ENCODE results near the gene ACSBG1.
"Not testable (repeated sequence)": the region's sequence is repeated elsewhere in the genome, so short reads cannot be mapped to it uniquely, and the experiment has no call there.

The ACSBG1 gene

DNA sequence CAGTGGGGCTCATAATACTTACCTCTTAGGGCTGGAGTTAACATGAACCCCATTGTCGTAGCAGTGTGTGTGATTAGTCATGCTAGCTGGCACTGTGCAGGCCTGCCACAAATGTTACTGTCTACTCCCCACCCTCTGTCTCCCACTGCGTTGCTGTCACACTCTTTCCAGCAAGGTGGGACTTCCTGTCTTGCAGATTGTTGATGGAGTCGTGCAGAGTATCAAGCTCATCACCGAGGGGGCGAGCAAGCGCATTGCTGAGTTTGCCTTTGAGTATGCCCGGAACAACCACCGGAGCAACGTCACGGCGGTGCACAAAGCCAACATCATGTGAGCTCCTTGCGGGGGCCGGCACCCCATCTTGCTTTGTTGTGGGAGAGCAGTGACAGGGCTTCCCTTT is 72.3 kb downstream of the ACSBG1 start:
- no peak for DNase-seq

DNA sequence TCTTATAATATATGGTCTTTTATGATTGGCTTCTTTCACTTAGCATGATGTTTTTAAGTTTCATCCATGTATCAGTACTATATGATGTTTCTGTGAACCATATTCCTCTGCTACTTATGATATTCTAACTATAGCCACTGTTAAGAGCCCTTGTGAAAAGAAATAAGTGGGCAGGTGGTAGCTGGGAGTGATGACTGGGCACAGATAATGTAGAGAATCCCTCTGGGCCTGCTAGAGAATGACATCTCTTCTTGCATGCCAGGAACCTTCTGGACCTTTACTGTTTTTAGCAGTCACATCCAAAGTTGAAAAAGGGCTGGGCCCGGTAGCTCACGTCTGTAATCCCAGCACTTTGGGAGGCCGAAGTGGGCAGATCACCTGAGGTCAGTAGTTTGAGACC is 75.0 kb downstream of the ACSBG1 start:
- DNase-seq: no peak

DNA sequence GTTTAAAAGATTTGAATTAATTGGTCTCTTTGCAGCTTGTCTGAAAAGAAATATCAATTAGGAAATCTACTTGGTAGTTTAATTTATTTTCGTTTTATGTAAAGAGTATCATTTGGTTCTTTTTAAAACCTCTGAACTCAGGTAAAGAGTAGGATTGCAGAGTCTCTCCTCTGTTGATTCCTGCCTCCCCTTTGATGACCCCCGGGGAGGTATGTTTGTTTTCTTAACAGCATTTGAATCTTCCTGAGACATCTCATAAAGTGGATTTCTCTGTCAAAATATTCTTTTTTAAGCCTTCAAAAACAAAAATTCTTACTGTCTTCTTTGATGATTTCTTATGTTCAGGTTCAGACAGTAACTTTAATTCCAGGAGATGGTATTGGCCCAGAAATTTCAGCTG is 77.2 kb downstream of the ACSBG1 start:
- no peak for DNase-seq

DNA sequence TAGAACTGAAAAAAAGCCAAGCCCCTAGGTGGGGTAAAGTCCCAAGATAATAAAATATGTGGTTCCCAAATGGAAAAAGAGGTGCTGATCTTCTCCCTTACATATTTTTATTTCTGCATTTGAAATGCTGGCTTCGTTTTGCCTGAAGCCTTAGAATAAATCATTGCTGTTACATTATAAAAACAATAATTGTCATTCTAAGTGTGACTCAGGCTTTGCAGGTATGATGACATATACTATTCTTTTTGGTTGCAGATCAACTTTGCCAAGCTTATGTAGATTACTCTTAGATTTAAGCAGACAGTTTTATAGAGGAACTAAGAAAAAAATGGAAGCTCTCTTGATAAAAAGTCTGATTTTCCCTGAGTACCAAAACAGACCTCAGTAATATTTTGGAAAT is 77.7 kb downstream of the ACSBG1 start:
- DNase-seq: no peak

DNA sequence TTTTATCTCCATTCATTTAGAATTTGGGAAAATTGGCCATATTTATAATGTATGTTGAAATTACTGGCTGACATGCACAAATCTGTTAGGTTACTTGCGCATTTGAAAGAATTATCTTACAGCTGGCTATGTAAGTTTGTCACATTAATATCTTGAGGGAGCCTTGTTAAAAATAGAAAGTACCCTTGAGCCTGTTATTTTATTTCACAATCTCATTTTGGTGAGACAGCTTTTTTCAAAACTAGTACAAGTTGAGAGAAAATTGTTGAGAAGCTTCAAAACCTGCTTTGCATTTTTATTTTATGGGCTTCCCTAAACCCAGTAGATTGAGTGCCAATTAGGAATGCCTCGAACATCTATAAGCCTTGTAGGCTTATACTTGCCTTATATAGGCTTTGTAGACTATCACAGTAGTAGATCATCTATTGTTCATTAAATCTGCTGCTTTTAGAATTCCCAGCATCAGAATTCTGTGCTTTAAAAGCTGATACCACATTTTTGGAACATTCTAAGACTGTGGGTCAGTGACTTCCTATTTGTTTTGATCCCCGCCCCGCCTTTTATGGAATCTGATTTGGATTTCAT is 78.9 kb downstream of the ACSBG1 start:
- DNase-seq: no peak

DNA sequence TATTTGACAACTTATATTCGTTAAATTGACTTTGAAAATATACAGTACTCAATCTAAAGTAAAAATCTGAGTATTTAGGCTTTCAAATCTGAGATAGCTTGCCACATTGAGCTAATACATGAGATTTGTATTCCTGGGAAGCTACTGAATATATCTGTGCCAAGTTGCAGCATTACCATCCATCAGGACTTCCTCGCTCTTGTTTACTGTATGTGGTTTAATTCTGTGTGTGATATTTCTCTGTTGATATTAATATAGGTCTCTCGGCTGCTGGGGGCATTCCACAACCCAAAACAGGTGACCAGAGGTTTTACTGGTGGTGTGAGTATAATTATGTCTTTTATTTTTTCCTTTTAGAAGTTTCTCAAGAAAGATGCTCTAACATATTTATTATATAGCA is 79.4 kb downstream of the ACSBG1 start:
- no peak for DNase-seq

DNA sequence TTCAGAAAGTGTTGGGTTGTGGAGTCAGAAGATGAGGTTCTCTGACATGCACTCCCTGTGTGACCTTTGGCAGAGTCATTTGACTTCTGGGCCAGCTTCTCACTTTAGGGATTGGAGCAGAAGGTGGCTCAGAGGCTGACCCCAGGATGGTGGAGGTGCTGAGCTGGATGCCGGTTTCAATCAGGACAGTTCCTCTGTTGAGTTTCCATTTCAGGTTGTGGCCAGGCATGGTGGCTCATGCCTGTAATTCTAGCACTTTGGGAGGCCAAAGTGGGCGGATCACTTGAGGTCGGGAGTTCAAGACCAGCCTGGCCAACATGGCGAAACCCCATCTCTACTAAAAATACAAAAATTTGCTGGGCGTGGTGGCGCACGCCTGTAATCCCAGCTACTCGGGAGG is 83.3 kb downstream of the ACSBG1 start:
- DNase-seq: not testable (repeated sequence)

DNA sequence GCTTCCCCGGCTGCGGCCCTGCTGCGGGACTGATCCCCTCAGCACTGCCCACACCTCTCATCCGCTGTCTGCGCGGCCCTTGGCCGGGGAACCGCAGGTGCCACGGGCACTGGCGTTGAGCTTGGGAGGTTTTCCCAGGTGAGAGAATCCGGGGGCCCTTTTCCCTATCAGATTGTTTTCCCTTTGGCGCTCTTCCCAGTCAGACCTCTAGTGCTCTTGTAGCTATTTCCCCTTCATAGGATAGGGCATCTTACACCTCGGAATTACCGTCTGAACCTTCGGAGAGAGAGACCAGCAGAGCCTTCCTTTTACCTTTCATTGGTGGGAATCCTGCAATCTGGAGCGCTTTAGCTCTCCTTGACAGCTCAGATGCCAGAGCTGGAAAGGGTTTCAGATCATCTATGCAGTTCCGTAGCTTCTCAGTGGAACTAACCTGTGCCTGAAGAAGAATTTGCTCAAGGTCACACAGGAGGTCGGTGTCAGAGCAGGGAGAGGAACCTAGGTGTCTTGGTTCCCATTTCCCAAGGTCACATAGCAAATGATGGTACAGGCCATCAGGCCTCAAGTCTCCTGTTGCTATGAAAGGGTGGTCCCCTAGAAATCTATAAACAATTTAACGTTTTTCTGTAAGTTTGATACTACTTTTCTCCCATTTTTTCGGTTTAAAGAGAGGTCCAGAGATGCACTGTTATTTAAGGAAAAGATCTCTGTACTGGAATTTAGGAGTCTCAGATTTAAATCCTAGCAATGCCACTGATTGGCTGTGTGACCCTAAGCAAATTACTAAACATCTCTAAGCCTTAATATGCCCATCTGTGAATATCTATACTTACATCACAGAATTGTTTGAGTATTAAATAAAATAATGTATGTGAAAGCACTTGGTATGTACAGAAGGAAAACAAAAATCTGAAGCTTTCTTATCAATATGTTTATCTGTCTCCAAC is 84.3 kb downstream of the ACSBG1 start:
- peak; percentile 32 for DNase-seq

DNA sequence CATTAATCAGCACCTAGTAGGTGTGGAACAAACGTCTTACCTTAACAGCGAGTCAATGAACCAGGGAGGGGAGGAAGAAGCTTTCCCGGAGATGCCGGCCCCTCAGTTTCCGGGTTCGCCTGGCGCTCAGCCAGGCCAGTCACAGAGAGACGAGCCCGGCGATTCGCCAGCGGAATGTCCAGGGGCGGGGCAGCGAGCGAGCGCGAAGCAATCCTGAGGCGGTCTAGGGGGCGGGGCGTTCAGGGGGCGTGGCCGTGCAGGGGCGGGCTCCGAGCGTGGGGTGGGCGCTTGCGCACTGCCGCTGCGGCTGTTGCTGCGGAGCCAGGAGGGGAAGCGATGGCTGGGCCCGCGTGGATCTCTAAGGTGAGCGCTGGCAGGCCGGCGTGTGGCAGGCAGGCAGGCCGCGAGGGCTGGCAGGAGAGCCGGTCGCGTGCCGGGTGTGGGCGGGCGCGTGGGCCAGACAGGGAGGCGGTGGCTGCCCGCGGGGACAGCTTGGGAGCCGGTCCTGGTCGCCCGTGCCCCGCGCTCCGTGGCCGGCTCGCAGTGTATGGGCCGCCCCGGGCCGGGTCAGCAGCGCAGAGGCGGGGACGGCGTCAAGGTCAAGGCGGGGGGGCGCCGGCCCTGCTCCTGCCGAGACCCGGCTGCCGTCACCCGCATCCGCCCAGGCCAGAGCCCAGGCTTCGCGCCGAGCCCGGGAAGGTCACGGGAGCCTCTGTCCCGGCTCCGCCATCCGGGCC is 85.1 kb downstream of the ACSBG1 start, which contains the start of gene IDH3A:
IDH3A (plus strand) TSS at position 295 of the 737 bp plus-strand sequence; CDS start at position 337, 42 bp downstream.
- peak; percentile 99 for DNase-seq

DNA sequence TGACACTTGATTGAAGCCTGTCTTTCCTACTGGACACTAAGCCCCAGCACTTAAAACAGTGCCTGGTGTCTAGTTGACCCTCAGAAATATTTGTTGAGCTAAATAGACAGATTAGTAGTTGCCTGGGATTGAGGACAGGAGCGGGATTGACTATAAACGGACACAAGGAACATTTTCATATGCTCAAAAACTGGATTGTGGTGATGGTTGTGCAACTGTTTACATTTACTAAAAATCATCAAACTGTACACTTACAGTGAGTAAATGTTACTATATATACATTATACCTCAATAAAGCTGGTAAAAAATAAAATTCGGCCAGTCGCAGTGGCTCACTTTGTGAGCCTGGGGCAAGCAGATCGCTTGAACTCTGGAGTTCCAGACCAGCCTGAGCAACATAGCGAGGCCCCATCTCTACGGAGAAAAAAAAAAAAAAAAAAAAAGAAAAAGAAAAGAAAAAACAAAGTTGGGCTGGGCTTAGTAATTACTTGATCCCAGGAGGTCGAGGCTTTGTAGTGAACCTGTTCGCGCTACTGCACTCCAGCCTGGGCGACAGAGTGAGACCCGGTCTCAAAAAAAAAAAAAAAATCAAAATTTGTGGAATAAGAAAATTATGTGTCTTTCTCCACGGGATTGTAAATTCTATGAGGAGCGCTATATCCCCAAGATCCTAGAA is 85.8 kb downstream of the ACSBG1 start:
- DNase-seq: peak; percentile 11

DNA sequence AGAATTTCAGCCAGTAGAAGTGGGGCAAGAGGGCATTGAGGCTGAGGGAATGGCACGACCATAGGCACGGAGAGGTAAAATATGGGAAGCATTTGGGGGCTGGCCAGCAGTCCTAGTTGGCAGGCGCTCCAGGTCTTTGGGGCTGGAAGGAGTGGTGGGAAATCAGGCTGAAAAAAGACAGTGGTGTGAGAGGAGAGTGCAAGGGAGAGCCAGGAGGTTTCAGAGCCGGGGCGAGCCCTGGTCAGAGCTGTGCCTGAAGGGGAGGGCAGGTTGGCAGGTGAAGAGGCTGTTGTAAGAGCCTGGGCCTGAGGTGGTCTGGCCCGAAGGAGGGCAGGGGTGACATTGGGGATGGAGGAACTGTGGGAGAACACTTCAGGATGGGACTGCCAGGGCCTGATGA is 86.8 kb downstream of the ACSBG1 start:
- DNase-seq: no peak

DNA sequence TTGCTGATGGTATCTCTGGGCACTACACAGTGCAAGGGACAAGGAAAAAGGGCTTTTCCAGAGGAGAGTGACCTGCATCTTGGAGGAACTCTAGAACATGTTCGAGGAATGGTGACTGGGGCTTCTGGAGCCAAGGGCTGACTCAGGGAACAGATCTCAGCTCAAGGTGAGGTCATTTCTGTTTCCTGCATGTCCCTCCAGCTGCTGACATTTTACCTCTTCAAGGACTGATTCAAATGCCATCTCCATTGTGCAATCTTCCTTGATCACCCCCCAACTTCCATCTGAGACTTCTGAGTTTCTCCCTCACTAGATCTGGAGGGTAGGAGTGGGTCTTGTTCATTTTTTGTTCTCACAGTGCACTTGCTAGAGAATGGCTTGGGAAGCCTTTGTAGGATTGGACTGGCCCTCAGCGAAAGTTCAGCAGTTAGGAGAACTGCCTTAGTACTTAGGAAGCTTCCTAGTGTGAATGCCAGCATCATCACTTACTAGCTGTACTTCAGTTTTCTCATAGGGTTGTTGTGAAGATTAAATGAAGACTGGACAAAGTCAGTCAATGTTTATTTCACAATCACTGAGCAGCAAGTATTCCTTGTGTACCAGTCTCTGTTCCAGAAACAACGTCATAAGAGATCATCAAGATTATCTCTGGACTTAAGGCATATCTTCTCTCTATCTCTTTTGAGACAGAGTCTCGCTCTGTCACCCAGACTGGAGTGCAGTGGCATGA is 87.8 kb downstream of the ACSBG1 start:
- DNase-seq: no peak

DNA sequence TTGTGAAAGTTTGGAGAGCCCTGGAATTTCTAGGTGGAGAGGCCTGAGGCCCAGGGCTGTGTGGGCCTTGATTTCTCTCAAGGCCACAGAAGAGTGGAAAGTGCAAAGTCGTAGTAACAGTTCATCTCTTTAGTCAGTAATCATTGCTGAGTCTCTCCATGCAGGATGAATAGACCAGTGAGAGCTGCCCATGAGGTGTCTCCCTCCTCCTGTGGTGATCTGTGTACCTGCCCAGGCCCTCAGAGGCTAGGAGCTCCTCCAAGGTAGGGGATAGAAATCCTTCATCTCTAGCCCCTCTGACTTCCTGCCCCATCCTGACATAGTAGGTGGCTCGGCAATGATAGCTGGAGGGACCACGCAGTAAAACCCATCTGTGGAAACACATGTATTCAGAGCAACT is 92.0 kb downstream of the ACSBG1 start:
- DNase-seq: no peak

DNA sequence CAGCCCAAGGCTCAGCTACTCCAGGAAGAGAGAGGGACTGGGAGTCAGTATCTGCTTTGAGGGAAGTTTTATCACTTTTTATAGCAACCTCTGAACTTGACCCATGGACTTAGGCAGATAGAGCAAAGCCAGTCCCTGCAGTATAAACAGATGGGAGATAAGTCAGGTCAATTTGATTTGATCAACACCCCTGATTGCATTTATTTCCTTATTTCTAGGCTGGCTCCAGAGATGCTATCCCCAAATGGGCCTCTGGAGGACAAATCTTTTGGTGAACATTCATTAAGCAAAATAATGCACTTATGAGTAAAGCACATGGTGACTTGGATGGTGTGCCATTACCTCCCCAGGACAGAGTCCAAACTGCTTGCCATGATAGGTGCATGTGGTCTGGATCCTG is 94.1 kb downstream of the ACSBG1 start:
- DNase-seq: no peak

DNA sequence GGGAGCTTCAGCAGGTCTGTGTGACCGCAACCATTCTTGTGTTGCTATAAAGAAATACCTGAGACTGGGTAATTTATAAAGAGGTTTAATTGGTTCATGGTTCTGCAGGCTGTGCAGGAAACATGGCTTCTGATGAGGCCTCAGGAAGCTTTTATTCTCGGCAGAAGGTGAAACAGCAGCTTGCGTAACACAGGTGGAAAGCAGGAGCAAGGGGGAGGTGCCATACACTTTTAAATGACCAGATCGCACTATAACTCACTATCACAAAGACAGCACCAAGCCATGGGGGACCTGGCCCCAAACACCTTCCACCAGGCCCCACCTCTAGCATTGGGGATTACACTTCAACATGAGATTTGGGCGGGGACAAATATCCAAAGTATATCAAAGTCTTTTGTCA is 94.8 kb downstream of the ACSBG1 start:
- no peak for DNase-seq

DNA sequence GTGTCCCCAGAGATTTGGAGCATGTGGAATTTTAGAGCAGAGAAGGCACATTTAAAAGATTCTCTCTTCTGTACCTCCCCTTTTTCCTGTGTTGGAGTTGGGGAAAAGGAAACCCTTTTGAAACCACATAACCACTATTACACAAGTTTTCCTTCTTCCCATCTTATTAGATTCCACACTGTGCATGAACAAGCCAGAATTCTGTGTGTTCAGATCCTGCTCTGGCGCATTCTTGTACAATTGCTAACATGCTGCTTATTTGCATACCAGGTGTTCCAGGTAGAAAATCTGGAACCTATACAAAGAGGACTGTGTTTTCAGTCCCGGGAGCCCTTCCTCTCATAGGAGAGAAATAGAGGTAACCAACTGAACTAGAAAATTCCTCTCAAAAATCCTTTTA is 100.6 kb downstream of the ACSBG1 start:
- DNase-seq: no peak

DNA sequence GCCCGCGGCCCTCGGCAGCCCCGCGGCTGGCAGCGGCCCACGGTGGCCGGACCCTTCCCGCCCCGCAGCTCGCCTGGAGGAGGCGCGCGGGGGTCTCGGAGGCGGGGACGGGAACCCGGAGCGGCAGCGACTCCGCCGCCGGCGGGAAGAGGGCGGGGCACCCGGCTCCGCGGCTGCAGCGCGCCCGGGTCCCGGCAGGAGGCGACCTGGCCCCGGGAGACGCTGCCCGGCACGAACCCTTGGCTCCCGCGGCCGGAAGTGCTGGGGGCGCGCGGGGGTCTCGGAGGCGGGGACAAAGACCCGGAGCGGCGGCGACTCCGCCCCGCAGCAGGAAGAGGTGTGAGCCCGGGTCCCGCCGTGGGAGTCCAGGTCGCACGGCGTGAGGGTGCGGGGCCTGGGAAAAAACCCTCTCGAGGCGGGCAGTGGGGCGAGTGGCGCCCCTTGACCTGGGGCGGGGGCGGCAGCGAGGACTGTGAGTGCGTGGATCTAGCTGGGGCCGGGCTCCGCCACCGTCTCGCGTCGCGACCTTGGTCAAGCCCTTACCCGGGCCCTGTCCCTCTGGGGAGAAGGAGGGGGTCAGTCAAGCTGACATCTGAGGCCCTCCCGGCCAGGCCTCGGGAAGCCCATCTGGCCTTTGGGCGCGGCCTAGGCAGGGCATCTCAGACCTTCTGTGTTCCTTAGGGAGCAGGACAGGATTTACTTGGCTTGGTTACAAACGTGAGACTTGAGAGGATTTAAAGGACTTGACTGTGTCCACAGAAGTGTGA is 102.9 kb downstream of the ACSBG1 start, which contains the start of gene CIB2:
CIB2 (minus strand) TSS at position 151 of the 767 bp plus-strand sequence. CDS start 230 bp downstream, outside the sequence.
- DNase-seq: peak; percentile 77

DNA sequence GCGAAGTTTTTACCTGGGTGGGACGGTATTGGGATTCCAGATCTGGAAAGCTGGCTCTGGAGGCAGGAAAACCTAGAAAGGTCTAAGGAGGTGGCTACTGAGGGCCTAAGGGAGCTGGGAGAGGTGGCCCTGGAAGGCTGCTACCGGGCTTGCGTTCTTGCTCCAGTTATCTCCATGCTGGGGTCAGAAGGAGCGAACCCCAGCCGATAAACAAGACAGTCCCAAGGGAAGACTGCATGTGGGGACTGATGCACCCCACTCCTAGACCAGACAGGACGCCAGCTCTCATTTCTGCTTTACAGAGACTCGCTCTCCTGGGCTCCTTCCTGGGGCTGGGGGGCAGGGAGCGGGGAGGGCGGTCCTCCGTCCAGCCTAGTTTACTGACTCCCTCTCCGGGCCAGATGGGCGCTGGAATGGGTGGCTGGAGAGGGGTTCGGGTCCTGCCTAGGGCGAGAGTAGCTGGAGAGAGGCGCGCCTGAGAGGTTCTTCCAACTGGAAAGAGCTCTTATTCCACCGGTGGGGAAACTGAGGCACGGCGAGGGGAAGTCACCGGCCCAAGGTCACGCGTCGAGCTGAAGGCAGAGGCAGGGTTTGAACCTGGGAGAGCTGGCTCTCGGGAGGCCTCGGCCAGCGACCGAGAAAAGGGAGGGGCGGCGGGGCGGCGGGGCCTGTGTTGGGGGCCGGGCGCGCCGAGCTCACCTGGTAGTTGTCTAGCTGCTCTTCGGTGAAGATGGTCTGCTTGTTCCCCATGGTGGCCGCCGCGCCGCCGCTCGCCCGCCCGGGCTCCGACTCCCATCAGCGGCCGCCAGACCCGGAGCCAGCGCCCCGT is 103.7 kb downstream of the ACSBG1 start:
- peak; percentile 34 for DNase-seq

DNA sequence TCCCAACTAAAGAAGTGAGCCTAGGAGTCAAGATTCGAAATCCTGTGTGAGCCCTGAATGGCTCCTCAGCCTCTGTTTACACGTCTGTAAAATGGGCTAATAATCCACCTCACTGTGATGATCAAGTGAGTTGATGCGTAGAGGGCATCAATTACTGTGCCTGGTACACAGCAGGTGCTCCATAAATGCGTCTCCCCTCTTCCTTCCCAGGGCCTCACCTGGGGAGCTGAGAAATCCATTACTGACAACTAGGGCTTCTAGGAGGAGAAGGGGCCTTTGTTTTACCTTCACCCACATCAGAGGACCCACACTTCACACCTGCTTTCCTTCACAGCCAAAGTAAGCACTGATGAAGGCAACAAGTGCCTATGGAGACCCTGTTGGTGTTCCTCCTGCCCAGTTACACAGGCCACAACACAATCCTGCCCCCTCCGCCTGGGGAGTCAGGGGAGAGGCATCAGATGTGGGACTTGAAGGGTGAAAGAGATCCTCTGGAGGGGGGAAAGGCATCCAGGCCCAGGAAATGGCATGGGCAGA is 104.5 kb downstream of the ACSBG1 start:
- DNase-seq: no peak
